ENCODE results near the gene PRICKLE1.

Gene PRICKLE1

DNA sequence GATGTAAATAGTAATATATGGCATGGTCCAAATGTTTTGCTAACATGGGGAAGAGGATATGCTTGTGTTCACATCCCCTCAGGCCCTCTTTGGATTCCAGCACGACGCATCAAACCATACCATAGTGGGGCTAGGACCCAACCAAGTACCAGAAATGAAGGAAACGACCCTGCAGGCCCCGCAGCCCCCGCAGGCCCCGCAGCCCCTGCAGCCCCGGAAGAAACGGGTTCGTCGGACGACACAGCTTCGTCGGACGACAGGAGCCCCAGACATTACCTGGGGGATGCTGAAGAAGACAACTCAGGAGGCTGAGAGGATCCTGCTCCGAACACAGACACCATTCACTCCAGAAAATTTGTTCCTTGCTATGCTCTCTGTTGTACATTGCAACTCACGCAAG, 143.7 kb downstream of the PRICKLE1 start:
- no peak for DNase-seq

GRCh38 chr12:42444192-42444943, 145.2 kb downstream of the PRICKLE1 start:
- DNase-seq = no peak

- no peak for DNase-seq
Measured at GRCh38 chr12:42442888-42443287, 146.7 kb downstream of the PRICKLE1 start.

DNA sequence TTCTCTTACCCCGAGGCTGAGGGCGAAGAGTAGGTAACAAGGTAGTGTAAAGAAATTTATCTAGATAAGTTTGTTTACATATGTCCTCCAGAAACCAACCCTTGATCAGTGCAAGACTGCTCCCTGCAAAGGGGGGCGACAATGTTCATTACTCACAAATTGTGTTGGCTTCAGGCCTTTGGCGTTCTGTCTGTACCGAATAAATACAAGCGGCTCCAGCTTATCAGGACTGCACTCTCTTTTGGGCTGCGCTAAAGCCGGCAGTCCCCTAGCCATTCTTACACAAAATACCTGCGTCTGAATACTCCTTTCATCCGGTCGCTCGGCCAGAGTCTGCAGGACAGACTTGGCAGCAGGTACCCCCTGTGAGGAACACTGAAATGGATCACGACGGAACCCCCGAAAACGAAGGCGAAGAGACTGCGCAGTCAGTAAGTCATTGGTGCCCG, 147.2 kb downstream of the PRICKLE1 start:
- no peak for DNase-seq

- DNase-seq = no peak
Measured at GRCh38 chr12:42440608-42441007, 148.9 kb downstream of the PRICKLE1 start.

DNA sequence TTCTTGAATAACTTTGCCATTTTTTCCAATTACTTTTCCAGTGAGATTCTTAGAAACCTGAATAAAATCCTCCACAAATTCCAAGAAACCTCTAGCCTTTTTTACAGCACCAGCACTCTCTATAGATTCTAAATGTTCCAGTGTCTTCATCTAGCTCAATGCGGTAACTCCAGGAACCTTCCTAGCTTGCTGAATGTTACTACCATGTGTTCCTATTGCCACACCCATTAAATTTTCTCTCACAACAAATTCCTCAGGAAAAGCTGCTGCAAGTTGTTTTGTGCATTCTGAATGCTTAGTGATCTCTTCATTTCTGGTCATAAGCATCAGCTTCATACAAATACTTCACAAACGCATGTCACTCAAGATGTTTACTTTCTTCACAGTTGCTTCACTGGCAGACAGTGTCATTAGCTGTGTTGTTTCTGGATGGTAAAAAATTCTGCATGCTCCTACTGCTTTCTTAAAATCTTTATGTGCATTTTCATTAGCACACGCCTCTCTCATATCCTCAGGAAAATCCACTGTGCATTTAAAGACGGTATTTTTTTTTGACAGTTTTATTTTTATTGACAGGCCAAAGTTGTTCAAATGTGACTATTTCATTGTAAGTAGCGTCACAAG, 156.9 kb downstream of the PRICKLE1 start:
- DNase-seq = no peak

DNA sequence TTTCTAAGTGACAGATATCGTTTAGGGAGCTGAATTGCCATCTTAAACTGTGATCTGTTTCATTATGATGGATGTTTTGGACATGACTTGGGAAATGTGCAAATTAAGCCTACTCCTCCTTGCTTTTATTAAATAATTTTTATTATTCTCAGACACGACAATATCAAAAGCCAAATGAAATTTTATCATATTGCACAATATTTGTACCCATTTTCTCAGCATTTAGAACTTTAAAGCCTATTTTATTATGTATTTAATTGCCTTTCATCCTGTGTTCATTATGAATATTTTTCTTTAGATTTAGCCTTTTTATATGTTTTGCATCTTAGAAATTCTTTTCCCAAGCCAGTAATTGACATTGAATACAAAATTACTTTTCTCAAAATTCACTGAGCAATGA, 160.7 kb downstream of the PRICKLE1 start:
- DNase-seq = no peak

DNA sequence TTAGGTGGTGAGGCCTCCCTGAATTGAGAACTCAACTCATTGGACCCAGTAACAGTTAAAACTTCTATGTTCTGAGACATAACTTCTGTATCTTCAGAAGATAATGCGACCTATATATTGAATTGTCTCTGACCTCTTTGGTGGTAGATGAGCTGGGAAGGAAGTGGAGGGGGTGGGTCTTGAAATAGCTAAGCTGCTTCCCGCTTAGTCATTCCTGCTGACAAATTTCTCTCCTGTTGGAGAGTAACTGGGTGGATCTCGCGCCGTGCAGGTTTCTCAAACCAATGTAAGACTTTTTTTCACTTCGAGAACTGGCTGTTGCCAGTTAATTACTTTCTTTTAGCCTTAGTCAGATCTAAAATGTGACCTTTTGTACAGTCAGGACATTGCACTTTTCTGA, 162.8 kb downstream of the PRICKLE1 start:
- no peak for DNase-seq

GRCh38 chr12:42422785-42423184, 166.8 kb downstream of the PRICKLE1 start:
- no peak for DNase-seq

GRCh38 chr12:42421844-42422779, 167.4 kb downstream of the PRICKLE1 start:
- DNase-seq = no peak

DNA sequence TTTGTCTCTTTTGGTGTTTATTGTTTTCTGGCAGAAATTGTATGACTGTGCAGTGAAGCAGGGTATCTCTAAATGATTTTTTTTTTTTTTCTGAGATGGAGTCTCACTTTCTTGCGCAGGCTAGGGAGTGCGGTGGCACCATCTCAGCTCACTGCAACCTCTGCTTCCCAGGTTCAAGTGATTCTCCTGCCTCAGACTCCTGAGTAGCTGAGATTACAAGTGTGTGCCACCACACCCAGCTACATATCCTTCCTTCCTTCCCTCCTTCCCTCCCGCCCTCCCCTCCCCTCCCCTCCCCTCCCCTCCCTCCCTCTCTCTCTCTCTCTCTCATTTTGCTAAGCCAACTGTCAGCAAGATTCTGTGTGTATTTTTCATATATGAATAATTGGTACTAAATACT, 169.2 kb downstream of the PRICKLE1 start:
- no peak for DNase-seq

DNA sequence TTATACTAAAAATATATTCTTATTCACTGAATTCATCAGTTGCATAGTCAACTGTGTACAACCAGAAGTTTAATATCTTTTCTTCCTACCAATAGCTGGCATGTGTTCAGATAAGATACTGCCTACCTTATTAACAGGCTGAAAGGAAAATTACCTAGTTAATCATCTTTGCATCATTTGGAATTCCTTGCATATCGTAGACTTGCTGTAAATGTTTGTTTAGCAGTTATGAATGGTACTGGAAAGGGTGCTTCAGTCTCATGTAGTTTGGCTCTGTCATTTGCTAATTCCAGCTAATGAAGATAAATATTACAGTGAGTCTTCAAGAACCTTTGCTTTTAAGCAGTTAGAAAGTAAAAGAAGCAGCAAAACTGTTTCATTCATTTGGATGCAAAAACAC, 179.2 kb downstream of the PRICKLE1 start:
- DNase-seq = no peak

DNA sequence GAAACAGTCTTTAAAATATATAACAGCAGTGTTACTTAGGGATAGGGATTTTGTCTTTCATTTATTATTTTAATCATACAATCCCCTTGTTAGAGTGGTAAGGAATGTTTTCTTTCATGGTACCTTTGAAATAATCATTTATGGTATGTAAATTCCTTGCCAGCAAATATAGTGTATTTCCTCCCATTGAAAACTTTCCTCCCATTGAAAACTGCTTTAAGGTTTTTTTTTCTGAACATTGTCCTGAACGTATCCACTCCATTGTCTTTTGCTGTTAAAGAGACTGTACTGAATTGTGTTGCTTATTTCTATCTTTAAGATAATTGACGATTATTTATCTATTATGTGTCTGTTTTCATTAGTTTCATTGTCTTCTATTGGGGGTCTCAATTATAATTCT, 180.1 kb downstream of the PRICKLE1 start:
- no peak for DNase-seq

- no peak for DNase-seq
Measured at GRCh38 chr12:42407306-42407705, 182.2 kb downstream of the PRICKLE1 start.
